ENCODE results near the gene INPP5A. TPM values are rescaled to one million over a fixed set of nuclear protein-coding genes. Genes with fewer than 3 reads are reported as not detected.

INPP5A gene
- total and polyA plus RNA-seq, 9 of the 15 experiments (the other 6 are each of a cell fraction or from before 2014, with no cell fraction given), result 0.66 to 11.6 (median 7.7) TPM

DNA sequence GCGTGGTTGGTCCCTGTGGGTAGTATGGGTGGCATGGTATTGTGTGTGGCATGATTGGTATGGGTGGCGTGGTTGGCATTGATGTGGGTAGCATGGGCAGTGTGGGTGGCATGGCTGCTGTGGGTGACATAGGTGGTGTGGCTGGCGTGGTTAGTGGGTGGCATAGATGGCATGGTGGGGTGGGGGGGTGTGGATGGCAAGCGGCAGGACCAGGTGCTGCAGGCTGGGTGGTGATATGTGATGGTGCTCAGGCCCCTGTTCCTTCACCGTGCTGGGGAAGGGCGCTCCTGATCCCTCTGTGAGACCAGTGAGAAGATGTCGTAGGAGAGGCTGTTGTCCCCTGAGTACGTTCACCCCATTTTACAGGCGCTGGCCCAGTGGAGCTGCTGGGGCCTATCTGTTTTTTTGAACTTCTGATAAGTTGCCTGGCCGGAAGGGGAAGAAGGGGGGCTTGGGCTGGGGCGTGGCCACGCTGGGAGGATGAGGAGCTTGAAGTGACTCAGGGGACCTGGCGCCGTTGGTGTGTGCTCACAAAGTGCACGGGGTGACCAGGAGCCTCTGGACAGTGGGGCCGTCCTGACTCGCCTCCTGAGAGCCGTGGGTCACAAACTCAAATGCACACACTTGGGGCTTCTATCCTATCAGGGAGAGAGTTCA lies 17.5 kb downstream of the INPP5A start (continued):
- no peak for TF ChIP-seq FIP1L1 (IDR thresholded peaks at IDR 0.05; ENCODE audit: low read depth, low read length, poor library complexity, severe bottlenecking)
- TF ChIP-seq, protein P1, sequence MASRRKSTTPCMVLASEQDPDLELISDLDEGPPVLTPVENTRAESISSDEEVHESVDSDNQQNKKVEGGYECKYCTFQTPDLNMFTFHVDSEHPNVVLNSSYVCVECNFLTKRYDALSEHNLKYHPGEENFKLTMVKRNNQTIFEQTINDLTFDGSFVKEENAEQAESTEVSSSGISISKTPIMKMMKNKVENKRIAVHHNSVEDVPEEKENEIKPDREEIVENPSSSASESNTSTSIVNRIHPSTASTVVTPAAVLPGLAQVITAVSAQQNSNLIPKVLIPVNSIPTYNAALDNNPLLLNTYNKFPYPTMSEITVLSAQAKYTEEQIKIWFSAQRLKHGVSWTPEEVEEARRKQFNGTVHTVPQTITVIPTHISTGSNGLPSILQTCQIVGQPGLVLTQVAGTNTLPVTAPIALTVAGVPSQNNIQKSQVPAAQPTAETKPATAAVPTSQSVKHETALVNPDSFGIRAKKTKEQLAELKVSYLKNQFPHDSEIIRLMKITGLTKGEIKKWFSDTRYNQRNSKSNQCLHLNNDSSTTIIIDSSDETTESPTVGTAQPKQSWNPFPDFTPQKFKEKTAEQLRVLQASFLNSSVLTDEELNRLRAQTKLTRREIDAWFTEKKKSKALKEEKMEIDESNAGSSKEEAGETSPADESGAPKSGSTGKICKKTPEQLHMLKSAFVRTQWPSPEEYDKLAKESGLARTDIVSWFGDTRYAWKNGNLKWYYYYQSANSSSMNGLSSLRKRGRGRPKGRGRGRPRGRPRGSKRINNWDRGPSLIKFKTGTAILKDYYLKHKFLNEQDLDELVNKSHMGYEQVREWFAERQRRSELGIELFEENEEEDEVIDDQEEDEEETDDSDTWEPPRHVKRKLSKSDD (conservative IDR thresholded peaks at IDR 0.05; ENCODE audit: low read length), result no peak
- TF ChIP-seq, protein P2, sequence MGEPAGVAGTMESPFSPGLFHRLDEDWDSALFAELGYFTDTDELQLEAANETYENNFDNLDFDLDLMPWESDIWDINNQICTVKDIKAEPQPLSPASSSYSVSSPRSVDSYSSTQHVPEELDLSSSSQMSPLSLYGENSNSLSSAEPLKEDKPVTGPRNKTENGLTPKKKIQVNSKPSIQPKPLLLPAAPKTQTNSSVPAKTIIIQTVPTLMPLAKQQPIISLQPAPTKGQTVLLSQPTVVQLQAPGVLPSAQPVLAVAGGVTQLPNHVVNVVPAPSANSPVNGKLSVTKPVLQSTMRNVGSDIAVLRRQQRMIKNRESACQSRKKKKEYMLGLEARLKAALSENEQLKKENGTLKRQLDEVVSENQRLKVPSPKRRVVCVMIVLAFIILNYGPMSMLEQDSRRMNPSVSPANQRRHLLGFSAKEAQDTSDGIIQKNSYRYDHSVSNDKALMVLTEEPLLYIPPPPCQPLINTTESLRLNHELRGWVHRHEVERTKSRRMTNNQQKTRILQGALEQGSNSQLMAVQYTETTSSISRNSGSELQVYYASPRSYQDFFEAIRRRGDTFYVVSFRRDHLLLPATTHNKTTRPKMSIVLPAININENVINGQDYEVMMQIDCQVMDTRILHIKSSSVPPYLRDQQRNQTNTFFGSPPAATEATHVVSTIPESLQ (CRISPR knock-in tag; IDR thresholded peaks at IDR 0.05), result no peak
- TF ChIP-seq, protein P3, sequence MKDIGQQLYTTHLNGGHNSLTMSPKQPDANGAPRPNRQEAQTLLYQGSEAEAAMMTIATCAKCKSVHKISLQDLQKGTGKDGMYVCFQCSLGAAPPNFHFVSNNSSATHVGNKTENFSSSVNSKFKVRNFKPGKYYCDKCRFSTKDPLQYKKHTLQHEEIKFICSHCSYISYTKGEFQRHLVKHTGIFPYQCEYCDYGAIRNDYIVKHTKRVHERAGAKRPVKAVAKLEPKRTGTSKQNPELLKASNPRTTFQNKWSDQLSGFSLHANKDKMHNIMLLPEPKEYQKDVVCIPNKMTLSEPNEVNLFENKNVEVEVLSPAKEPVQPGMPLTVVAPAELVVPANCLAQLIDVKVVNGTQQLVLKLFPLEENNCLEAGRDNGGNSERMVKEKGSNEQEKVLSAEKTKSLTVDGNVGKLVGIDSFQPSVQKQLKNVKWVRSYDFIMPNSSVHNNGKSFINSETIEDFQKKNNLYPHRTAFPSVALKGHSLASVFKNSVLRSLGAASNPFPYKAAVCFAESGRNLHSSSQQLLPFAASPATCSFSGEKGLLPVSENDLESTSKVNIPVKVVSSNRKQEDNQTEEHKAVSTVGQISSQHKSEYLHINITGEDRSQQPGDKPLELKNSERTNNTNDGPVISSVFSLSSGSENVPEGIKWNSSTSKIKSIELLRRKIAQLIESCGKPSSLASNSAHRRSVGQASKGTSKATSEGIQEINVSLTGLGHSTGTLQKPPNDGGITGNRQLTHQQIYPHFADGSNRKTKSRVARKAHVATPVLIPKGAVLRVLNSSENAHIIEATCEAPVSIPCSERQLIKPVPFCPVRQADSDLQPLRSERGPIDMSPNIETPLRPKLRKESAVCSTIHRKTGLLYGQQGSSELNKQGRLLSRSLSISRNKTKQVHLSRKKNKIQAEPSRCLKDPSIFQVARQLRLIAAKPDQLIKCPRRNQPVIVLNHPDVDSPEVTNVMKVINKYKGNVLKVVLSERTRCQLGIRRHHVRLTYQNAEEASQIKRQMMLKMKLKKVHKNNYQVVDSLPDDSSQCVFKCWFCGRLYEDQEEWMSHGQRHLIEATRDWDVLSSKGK (CRISPR knock-in tag; IDR thresholded peaks at IDR 0.05), result no peak
- TF ChIP-seq SMAD2 (IDR thresholded peaks at IDR 0.05; ENCODE audit: low read depth, low read length), result no peak
- 0 out of 2 replicates have a peak, but pooled peaks have one; percentile 29 for TF ChIP-seq KLF1 (tag; IDR thresholded peaks at IDR 0.05)
- TF ChIP-seq MYNN (IDR thresholded peaks at IDR 0.05), result peak; percentile 55; the same call in 1 of the 2 replicates
- no peak for TF ChIP-seq MYNN (CRISPR knock-in tag; IDR thresholded peaks at IDR 0.05)
- TF ChIP-seq CCAR2 (IDR thresholded peaks at IDR 0.05; ENCODE audit: low read depth, low read length), result no peak
- TF ChIP-seq KLF10 (CRISPR knock-in tag; IDR thresholded peaks at IDR 0.05), result no peak
- no peak for TF ChIP-seq CBX5 (IDR thresholded peaks at IDR 0.05; ENCODE audit: borderline replicate concordance, low read depth)
- TF ChIP-seq ZNF124 (CRISPR knock-in tag; IDR thresholded peaks at IDR 0.05), result no peak
- TF ChIP-seq, protein P4, sequence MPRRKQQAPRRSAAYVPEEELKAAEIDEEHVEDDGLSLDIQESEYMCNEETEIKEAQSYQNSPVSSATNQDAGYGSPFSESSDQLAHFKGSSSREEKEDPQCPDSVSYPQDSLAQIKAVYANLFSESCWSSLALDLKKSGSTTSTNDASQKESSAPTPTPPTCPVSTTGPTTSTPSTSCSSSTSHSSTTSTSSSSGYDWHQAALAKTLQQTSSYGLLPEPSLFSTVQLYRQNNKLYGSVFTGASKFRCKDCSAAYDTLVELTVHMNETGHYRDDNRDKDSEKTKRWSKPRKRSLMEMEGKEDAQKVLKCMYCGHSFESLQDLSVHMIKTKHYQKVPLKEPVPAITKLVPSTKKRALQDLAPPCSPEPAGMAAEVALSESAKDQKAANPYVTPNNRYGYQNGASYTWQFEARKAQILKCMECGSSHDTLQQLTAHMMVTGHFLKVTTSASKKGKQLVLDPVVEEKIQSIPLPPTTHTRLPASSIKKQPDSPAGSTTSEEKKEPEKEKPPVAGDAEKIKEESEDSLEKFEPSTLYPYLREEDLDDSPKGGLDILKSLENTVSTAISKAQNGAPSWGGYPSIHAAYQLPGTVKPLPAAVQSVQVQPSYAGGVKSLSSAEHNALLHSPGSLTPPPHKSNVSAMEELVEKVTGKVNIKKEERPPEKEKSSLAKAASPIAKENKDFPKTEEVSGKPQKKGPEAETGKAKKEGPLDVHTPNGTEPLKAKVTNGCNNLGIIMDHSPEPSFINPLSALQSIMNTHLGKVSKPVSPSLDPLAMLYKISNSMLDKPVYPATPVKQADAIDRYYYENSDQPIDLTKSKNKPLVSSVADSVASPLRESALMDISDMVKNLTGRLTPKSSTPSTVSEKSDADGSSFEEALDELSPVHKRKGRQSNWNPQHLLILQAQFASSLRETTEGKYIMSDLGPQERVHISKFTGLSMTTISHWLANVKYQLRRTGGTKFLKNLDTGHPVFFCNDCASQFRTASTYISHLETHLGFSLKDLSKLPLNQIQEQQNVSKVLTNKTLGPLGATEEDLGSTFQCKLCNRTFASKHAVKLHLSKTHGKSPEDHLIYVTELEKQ (CRISPR knock-in tag; IDR thresholded peaks at IDR 0.05), result no peak
- no peak for TF ChIP-seq RFX1 (IDR thresholded peaks at IDR 0.05)
- TF ChIP-seq MAFF (IDR thresholded peaks at IDR 0.05; ENCODE audit: low read length), result no peak

Measured in K562 (cell line).